Kidney (tissue), 14 donors: ENCODE data around the gene SLC45A1. TPM values are rescaled to one million over a fixed set of nuclear protein-coding genes. Genes with fewer than 3 reads are reported as not detected.

ENCODE experiments used
- DNase-seq, 5 donors: peaks; one replicate each; pipeline ENCODE4 v3.0.0-alpha.2; 2013 to 2020
- FAIRE-seq: peaks from 2 replicates; lab custom pipeline; 2012; peaks lifted over from hg19 to GRCh38; lab: Jason Lieb, UNC
- H3K27ac ChIP-seq, 2 donors: one replicate each; pipeline ENCODE4 v1.7.0; 2013; ENCODE audit warnings: low read depth in 2 of 2, low read length in 2 of 2, inconsistent platforms in 1 of 2
- H3K27me3 ChIP-seq: one replicate; pipeline ENCODE4 v1.7.1; 2013; ENCODE audit warnings: low read length, inconsistent platforms; ENCODE audit not compliant: control insufficient read depth, insufficient read depth
- H3K36me3 ChIP-seq, 3 donors: one replicate each; pipeline versions ENCODE4 v1.7.0 to v1.7.1; 2013; ENCODE audit warnings: low read length in 3 of 3, control low read depth in 1 of 3, inconsistent platforms in 1 of 3; ENCODE audit not compliant: insufficient read depth in 3 of 3, control insufficient read depth in 2 of 3
- H3K4me1 ChIP-seq, 3 donors: one replicate each; pipeline versions ENCODE4 v1.7.0 to v1.7.1; 2013; ENCODE audit warnings: low read length in 3 of 3, inconsistent platforms in 1 of 3, low read depth in 1 of 3; ENCODE audit not compliant: control insufficient read depth in 2 of 3, insufficient read depth in 2 of 3
- H3K4me3 ChIP-seq, 3 donors: one replicate each; pipeline versions ENCODE4 v1.7.0 to v1.8.1; 2013; ENCODE audit warnings: low read length in 3 of 3, control low read depth in 1 of 3, inconsistent platforms in 1 of 3
- H3K9ac ChIP-seq, 3 donors: one replicate each; pipeline versions ENCODE4 v1.7.0 to v1.7.1; 2013; ENCODE audit warnings: low read length in 3 of 3, control low read depth in 1 of 3, inconsistent platforms in 1 of 3
- H3K9me3 ChIP-seq, 3 donors: one replicate each; pipeline versions ENCODE4 v1.7.0 to v1.7.1; 2013; ENCODE audit warnings: low read length in 3 of 3, control low read depth in 1 of 3, inconsistent platforms in 1 of 3; ENCODE audit not compliant: control insufficient read depth in 2 of 3, insufficient read depth in 1 of 3
- intact Hi-C: fragments of 100-400 bp; cut with DNase I; formaldehyde crosslinking; loops from one replicate; pipeline ENCODE4 v1.11.1; 2022
- polyA plus RNA-seq: library from polyadenylated mRNA; stranded (reverse); fragments of 350-450 nt; fragmentation: Illumina TruSeq; extraction: RNeasy Lipid Tissue Mini Kit (QIAGEN cat#74804); gene quantifications from one replicate; pipeline ENCODE4 v1.2.3, GENCODE V29; 2014; ENCODE audit warnings: low read depth, low replicate concordance; ENCODE audit not compliant: insufficient read depth
- total RNA-seq: library from RNA; stranded (reverse); fragmentation: NEBNext Ultra II Directional; extraction: Animal tissue kit (Norgen Biotek cat#: 25700); gene quantifications from one replicate; pipeline ENCODE4 v1.2.1, GENCODE V29; 2021
- TF ChIP-seq, protein P1 (sequence below): IDR thresholded peaks from 3 replicates; pipeline ENCODE4 v1.5.1; 2012; ENCODE audit warnings: mild to moderate bottlenecking, moderate library complexity, borderline replicate concordance; ENCODE audit not compliant: insufficient read depth; ENCODE audit errors: extremely low read depth
- donor health status: control.
- donor health status: control.
- donor health status: control.
- donor health status: control.
- donor health status: control.
- donor health status: DM: yes; HTN: yes; CAD: no.
- donor health status: Normal renal cell carcinoma (clear cell type).

Gene SLC45A1
- total and polyA plus RNA-seq, 2 donors from 2014 or later, result 1.8 to 9.2 TPM

- intact Hi-C loops, result no loop called here
- Histone ChIP-seq H3K9ac (peak overlapping the region in 1 of 3 donors; percentile 28), H3K4me1 (peaks cover 10 to 75% (median 65%) of the 10 kb centered on the region in 3 donors), H3K4me3 (peak overlapping the region in 2 of 3 donors; percentile 8 to 9), H3K36me3 (peaks cover 0 to 14% (median under 1%) of the 10 kb centered on the region in 3 donors), H3K9me3 (no peaks in the 10 kb centered on the region), H3K27me3 (no peaks in the 10 kb centered on the region), H3K27ac (peak overlapping the region; percentile 10 to 82)
- peak in 3 of 5 donors; percentile 31 to 64 (median 56) for DNase-seq
- TF ChIP-seq, protein P1, sequence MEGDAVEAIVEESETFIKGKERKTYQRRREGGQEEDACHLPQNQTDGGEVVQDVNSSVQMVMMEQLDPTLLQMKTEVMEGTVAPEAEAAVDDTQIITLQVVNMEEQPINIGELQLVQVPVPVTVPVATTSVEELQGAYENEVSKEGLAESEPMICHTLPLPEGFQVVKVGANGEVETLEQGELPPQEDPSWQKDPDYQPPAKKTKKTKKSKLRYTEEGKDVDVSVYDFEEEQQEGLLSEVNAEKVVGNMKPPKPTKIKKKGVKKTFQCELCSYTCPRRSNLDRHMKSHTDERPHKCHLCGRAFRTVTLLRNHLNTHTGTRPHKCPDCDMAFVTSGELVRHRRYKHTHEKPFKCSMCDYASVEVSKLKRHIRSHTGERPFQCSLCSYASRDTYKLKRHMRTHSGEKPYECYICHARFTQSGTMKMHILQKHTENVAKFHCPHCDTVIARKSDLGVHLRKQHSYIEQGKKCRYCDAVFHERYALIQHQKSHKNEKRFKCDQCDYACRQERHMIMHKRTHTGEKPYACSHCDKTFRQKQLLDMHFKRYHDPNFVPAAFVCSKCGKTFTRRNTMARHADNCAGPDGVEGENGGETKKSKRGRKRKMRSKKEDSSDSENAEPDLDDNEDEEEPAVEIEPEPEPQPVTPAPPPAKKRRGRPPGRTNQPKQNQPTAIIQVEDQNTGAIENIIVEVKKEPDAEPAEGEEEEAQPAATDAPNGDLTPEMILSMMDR, result no peak
- no peak for FAIRE-seq
Measured at GRCh38 chr1:8370046-8370881, 52.4 kb downstream of the SLC45A1 start.

GRCh38 chr1:8370905-8371315 lies 53.0 kb downstream of the SLC45A1 start:
- TF ChIP-seq, protein P1, result no peak
- Histone ChIP-seq H3K27me3 (no peaks in the 10 kb centered on the region), H3K9me3 (no peaks in the 10 kb centered on the region), H3K4me3 (peak overlapping the region in 1 of 3 donors; percentile 19), H3K36me3 (peaks cover 0 to 8% (median 0%) of the 10 kb centered on the region in 3 donors), H3K9ac (peak overlapping the region in 1 of 3 donors; percentile 30), H3K27ac (peak overlapping the region; percentile 26 to 82), H3K4me1 (peaks cover 10 to 69% (median 65%) of the 10 kb centered on the region in 3 donors)
- DNase-seq (peak in 2 of 5 donors; percentile 32 to 54), FAIRE-seq (no peak)
- intact Hi-C loops, result no loop called here

- Histone ChIP-seq H3K4me3 (peak overlapping the region in 1 of 3 donors; percentile 19), H3K27ac (peak overlapping the region; percentile 26 to 82), H3K36me3 (peaks cover 0 to 4% (median 0%) of the 10 kb centered on the region in 3 donors), H3K9me3 (no peaks in the 10 kb centered on the region), H3K9ac (peak overlapping the region in 1 of 3 donors; percentile 30), H3K4me1 (peaks cover 10 to 65% (median 64%) of the 10 kb centered on the region in 3 donors), H3K27me3 (no peaks in the 10 kb centered on the region)
- DNase-seq (peak in 1 of 5 donors; percentile 35), FAIRE-seq (no peak)
- TF ChIP-seq, protein P1, result no peak
- intact Hi-C loops, result no loop called here
Measured at GRCh38 chr1:8371372-8371991, 53.6 kb downstream of the SLC45A1 start.
